GM12878 (cell line): ENCODE measurements around the gene GPR158. TPM values are rescaled to one million over a fixed set of nuclear protein-coding genes. Genes with fewer than 3 reads are reported as not detected.

ENCODE experiments used
- ATAC-seq: fragments of 200-7000 bp; cut with Tn5 transposase; 3 replicates; pipeline ENCODE4 v1.9.1; 2020; ENCODE audit warnings: mild to moderate bottlenecking, moderate library complexity
- BruUV-seq: library from RNA; stranded (reverse); fragments of 400-500 nt; replicated peaks from 2 replicates; lab custom pipeline; 2021; lab: Mats Ljungman, UMichigan
- CTCF ChIA-PET: fragments of 300-600 bp; sonication (Branson Sonifier 250); formaldehyde crosslinking; extraction: SDS; loops from one replicate; lab custom pipeline; 2021; ENCODE audit warnings: inconsistent platforms; lab: Yijun Ruan, JAX
- POLR2A ChIA-PET: fragments of 350-600 bp; formaldehyde crosslinking; extraction: SDS; loops from one replicate; lab custom pipeline; 2021; ENCODE audit warnings: inconsistent platforms; lab: Charles Lee
- RAD21 ChIA-PET: fragments of 300-600 bp; sonication (Branson Sonifier 250); formaldehyde crosslinking; loops from one replicate; lab custom pipeline; 2023; ENCODE audit warnings: antibody characterized with exemption; ENCODE audit not compliant: unreplicated experiment; lab: Charles Lee
- SMC1A ChIA-PET: fragments of 300-600 bp; sonication (Branson Sonifier 250); formaldehyde crosslinking; loops from one replicate; lab custom pipeline; 2023; ENCODE audit not compliant: unreplicated experiment, uncharacterized antibody; lab: Charles Lee
- DNase-seq: peaks from one replicate; pipeline ENCODE4 v3.0.0-alpha.2; 2011; ENCODE audit warnings: low read depth, low spot score
- FAIRE-seq: peaks from 3 replicates; lab custom pipeline; 2011; peaks lifted over from hg19 to GRCh38; lab: Jason Lieb, UNC
- H2AFZ ChIP-seq: 2 replicates; pipeline ENCODE4 v1.6.0; 2011; ENCODE audit warnings: low read depth, low read length, control low read depth; ENCODE audit not compliant: control insufficient read depth
- H3K27ac ChIP-seq: 2 replicates; pipeline ENCODE4 v1.5.1; 2011; ENCODE audit warnings: control low read depth; ENCODE audit not compliant: control insufficient read depth, insufficient read depth
- H3K27me3 ChIP-seq, 2 experiments: replicated peaks in 1 of 2; 2 replicates each; pipeline versions ENCODE4 v1.6.0 to v1.6.1; 2011; ENCODE audit warnings: low read length in 1 of 2; ENCODE audit not compliant: control insufficient read depth in 2 of 2, insufficient read depth in 2 of 2
- H3K36me3 ChIP-seq, 2 experiments: 2 replicates each; pipeline ENCODE4 v1.5.1; 2011; ENCODE audit warnings: low read length in 1 of 2; ENCODE audit not compliant: control insufficient read depth in 2 of 2, insufficient read depth in 2 of 2
- H3K4me1 ChIP-seq: 2 replicates; pipeline ENCODE4 v1.6.1; 2011; ENCODE audit warnings: mild to moderate bottlenecking, low read length, moderate library complexity, mixed read lengths; ENCODE audit not compliant: control insufficient read depth, insufficient read depth
- H3K4me2 ChIP-seq: 2 replicates; pipeline ENCODE4 v1.6.0; 2011; ENCODE audit warnings: control low read depth; ENCODE audit not compliant: control insufficient read depth, insufficient read depth
- H3K4me3 ChIP-seq: fragments of 200-600 bp; sonication (generic); 2 replicates; pipeline ENCODE4 v1.5.1; 2016
- H3K79me2 ChIP-seq: 2 replicates; pipeline ENCODE4 v1.6.0; 2011; ENCODE audit warnings: low read length; ENCODE audit not compliant: control insufficient read depth, insufficient read depth
- H3K9ac ChIP-seq: 2 replicates; pipeline ENCODE4 v1.8.0; 2011; ENCODE audit warnings: low read length, control low read depth, mixed read lengths; ENCODE audit not compliant: control insufficient read depth, insufficient read depth
- H3K9me3 ChIP-seq: replicated peaks from 3 replicates; pipeline ENCODE4 v1.5.1; 2011; ENCODE audit warnings: mild to moderate bottlenecking, low read length; ENCODE audit not compliant: control insufficient read depth, insufficient read depth
- H4K20me1 ChIP-seq: 2 replicates; pipeline ENCODE4 v1.6.0; 2011; ENCODE audit not compliant: control insufficient read depth, insufficient read depth
- ATF2 ChIP-seq: IDR thresholded peaks from 2 replicates; pipeline ENCODE4 v1.6.1; 2012; ENCODE audit warnings: low read length, inconsistent platforms
- BMI1 ChIP-seq: fragments of 450-650 bp; IDR thresholded peaks from 2 replicates; pipeline ENCODE4 v1.6.1; 2016; ENCODE audit warnings: mild to moderate bottlenecking, moderate library complexity, borderline replicate concordance
- CREB1 ChIP-seq: IDR thresholded peaks from 2 replicates; pipeline ENCODE4 v1.6.1; 2012; ENCODE audit warnings: low read depth, mild to moderate bottlenecking, inconsistent platforms
- HDAC2 ChIP-seq: fragments of 200-600 bp; sonication (generic); IDR thresholded peaks from 2 replicates; pipeline ENCODE4 v1.6.1; 2017
- MLLT1 ChIP-seq: fragments of 450-650 bp; IDR thresholded peaks from 2 replicates; pipeline ENCODE4 v1.6.1; 2016; ENCODE audit warnings: mild to moderate bottlenecking
- POLR2A ChIP-seq: IDR thresholded peaks from 2 replicates; pipeline ENCODE4 v1.6.1; 2011; ENCODE audit warnings: low read depth, mild to moderate bottlenecking, low read length
- WGBS: methylation state at CpG from one replicate; pipeline ENCODE4 v1.1.6; 2016; ENCODE audit warnings: low lambda C conversion rate; ENCODE audit not compliant: insufficient replicate concordance, insufficient coverage; ENCODE audit errors: missing lambda C conversion rate; 5-methylcytosine and 5-hydroxymethylcytosine counted together
- in situ Hi-C: fragments of 300-500 bp; cut with MboI; formaldehyde crosslinking; loops from 9 replicates; pipeline ENCODE4 v1.14.3; 2018; ENCODE audit warnings: mixed read lengths
- intact Hi-C: fragments of 100-400 bp; cut with micrococcal nuclease; formaldehyde crosslinking; loops from one replicate; pipeline ENCODE4 v1.14.2; 2022; ENCODE audit not compliant: unreplicated experiment
- polyA plus RNA-seq, 11 experiments: library from polyadenylated mRNA; depleted of rRNA in 4 of 11; unstranded in 6 of 11; stranded (reverse) in 5 of 11; fragments of >200 nt; fragmentation: Nextera tagmentation in 4 of 11; fragmentation: Illumina TruSeq in 1 of 11; extraction: Ambion mirVana in 4 of 11; extraction: Trizol in 1 of 11; gene quantifications; 1 replicate in 1 of 11; 2 replicates in 10 of 11; pipeline versions ENCODE4 v1.2.1 to v1.2.3, GENCODE V29; 2011 to 2016; ENCODE audit warnings: inconsistent platforms in 2 of 11, missing spikeins in 2 of 11, low read depth in 1 of 11
- total RNA-seq, 4 experiments: library from RNA; depleted of rRNA in 3 of 4; stranded (reverse); fragments of >200 nt in 3 of 4; fragmentation: Illumina TruSeq in 1 of 4; extraction: Trizol in 1 of 4; gene quantifications; 2 replicates each; pipeline versions ENCODE4 v1.2.1 to v1.2.3, GENCODE V29; 2013 to 2021

GPR158 gene
- total and polyA plus RNA-seq, 10 of the 15 experiments (the other 5 are each of a cell fraction or from before 2014, with no cell fraction given) = not detected

- BruUV-seq = no TSS peak
- intact Hi-C loops = no loop called here
- no peaks in the 10 kb centered on the region for H3K79me2 ChIP-seq
- RAD21 ChIA-PET = no interaction called here
- H3K4me1 ChIP-seq = no peaks in the 10 kb centered on the region
- in situ Hi-C loops = no loop called here
- TF ChIP-seq CREB1 (no peak), ATF2 (no peak), POLR2A (no peak), BMI1 (no peak), HDAC2 (no peak), MLLT1 (no peak)
- TF ChIP-seq, all 136 proteins: peak for 0
- 35% methylated on average over 1 of the region's 1 CpG for WGBS
- Histone ChIP-seq H3K27ac (no peak overlapping the region), H3K36me3 (no peaks in the 10 kb centered on the region), H4K20me1 (no peaks in the 10 kb centered on the region), H3K4me3 (no peak overlapping the region), H3K9ac (no peak overlapping the region), H3K4me2 (no peak overlapping the region), H3K27me3 (no peaks in the 10 kb centered on the region), H3K9me3 (no peaks in the 10 kb centered on the region), H2AFZ (no peak overlapping the region)
- DNase-seq (no peak), ATAC-seq (no peak), FAIRE-seq (no peak)
- ChIA-PET CTCF (interaction anchor here (0.6 kb wide), 1 partner anchor 230 kb away, joined by 3 read pairs; no protein-coding TSS in a partner anchor), POLR2A (no interaction called here), SMC1A (interaction anchor here (1.2 kb wide), 1 partner anchor 60 kb away, joined by 4 read pairs; no protein-coding TSS in a partner anchor)
Measured at GRCh38 chr10:25641595-25641994, 466.8 kb downstream of the GPR158 start.
